ENCODE measurements around the gene SHISAL1.

- TF ChIP-seq CTCF (IDR thresholded peaks at IDR 0.05 in 8 of 11, conservative IDR thresholded peaks at IDR 0.05 in 3 of 11) (no peak), POLR2A (IDR thresholded peaks at IDR 0.05) (no peak), POLR2AphosphoS5 (IDR thresholded peaks at IDR 0.05) (no peak)
Observed at GRCh38 chr22:44347549-44347948, 34.8 kb upstream of the SHISAL1 start.
